Measurements from ENCODE around the gene ZNF407. TPM values are rescaled to one million over a fixed set of nuclear protein-coding genes. Genes with fewer than 3 reads are reported as not detected.

Gene ZNF407
- total RNA-seq, 6 experiments from 2014 or later = 4.3 to 8.0 (median 5.7) TPM

DNA sequence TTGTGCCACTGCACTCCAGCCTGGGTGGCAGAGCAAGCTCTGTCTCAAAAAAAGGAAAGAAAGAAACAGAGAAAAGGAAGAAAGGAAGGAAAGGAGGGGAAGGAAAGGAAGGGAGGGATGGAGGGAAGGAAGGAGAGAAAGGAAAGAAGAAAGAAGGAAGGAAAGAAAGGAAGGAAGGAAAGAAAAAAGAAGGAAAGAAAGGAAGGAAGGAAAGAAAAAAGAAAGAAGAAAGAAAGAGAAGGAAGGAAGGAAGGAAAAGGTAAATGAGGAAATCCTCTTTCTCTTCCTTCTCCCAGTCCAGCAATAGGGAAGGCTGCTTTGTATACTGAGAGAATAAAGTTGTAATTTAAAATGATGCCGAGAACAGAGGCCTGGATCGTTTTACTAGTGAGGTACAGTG lies 22.8 kb upstream of the ZNF407 start:
- ATAC-seq = no peak
- no peaks in the 10 kb centered on the region for H3K36me3 ChIP-seq
- 86% methylated on average over 1 of the region's 2 CpGs for whole genome bisulfite sequencing (ENCODE audit: insufficient coverage, low coverage, low lambda C conversion rate, missing lambda C conversion rate)
- DNase-seq = no peak
- TF ChIP-seq CTCF (IDR thresholded peaks at IDR 0.05) (no peak), POLR2A (IDR thresholded peaks at IDR 0.05) (no peak)
- no peak overlapping the region for H3K27ac ChIP-seq
- H3K4me1 ChIP-seq = no peaks in the 10 kb centered on the region
- H3K27me3 ChIP-seq = no peaks in the 10 kb centered on the region
- intact Hi-C loops (cut with DNase I) = no loop called here
- no peaks in the 10 kb centered on the region for H3K9me3 ChIP-seq
- H3K4me3 ChIP-seq = no peak overlapping the region

DNA sequence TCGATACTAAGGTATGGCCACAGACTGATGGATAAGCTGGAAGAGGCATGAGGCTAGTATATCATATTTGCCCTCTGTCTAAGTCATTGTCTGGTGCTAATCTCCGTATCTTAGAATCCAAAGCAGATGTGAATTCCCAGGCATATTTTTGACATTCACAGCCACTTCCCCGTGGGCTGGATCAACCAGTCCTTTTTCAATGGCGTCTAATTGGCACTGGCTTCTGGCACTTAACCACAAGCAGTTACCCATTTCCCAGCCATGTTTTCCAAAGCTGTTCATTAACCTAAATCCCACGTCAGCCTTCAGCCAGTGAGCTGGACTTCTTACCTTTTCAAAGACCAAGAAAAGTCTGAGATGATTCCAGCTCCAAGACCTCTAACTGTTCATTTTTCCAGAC lies 20.7 kb upstream of the ZNF407 start:
- Histone ChIP-seq H3K36me3 (no peaks in the 10 kb centered on the region), H3K27ac (no peak overlapping the region), H3K4me3 (no peak overlapping the region), H3K4me1 (no peaks in the 10 kb centered on the region), H3K9me3 (no peaks in the 10 kb centered on the region), H3K27me3 (no peaks in the 10 kb centered on the region)
- no peak for DNase-seq
- ATAC-seq = no peak
- 58% methylated on average over 5 of the region's 5 CpGs for WGBS (ENCODE audit: insufficient coverage, low coverage, low lambda C conversion rate, missing lambda C conversion rate)
- no peak for TF ChIP-seq POLR2A (IDR thresholded peaks at IDR 0.05)
- TF ChIP-seq CTCF (IDR thresholded peaks at IDR 0.05) = no peak
- intact Hi-C loops (cut with DNase I) = no loop called here

DNA sequence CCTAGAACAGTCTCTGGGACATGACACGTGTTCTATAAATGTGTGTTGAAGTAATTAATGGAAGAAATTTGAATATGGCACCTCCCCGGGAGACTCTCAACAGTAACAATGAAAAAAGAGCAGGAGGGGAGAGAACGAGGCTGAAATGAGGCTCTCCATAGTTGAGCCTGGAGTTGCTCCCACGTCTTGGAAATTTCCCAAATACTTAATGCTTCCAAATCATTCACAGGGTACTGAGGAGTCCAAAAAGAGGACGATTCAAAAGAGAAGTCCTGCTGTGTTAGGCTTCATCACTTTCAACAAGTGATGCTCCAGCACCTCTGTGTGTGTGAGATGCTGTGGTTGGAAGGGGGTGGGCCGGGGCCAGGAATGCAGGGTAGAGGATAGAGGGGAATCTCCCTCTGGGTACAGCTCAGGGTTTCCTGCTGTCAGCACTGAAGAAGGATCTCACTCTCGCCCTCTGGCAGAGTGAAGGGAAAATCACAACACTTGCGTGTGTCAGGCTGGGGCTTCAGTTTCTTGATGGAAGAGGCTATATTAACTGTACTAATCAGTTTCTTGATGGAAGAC lies 18.1 kb upstream of the ZNF407 start:
- WGBS (ENCODE audit: insufficient coverage, low coverage, low lambda C conversion rate, missing lambda C conversion rate) = 45% methylated on average over 7 of the region's 8 CpGs
- H3K4me3 ChIP-seq = no peak overlapping the region
- no peaks in the 10 kb centered on the region for H3K36me3 ChIP-seq
- H3K27me3 ChIP-seq = no peaks in the 10 kb centered on the region
- no peak for ATAC-seq
- intact Hi-C loops (cut with DNase I) = no loop called here
- no peaks in the 10 kb centered on the region for H3K9me3 ChIP-seq
- no peak overlapping the region for H3K27ac ChIP-seq
- H3K4me1 ChIP-seq = peaks cover 0 to 4% (median 0%) of the 10 kb centered on the region in 4 donors
- no peak for DNase-seq
- TF ChIP-seq CTCF (IDR thresholded peaks at IDR 0.05) = no peak
- TF ChIP-seq POLR2A (IDR thresholded peaks at IDR 0.05) = no peak

GRCh38 chr18:74582642-74583041 lies 15.0 kb upstream of the ZNF407 start:
- no peak overlapping the region for H3K4me3 ChIP-seq
- no peaks in the 10 kb centered on the region for H3K27me3 ChIP-seq
- no peaks in the 10 kb centered on the region for H3K36me3 ChIP-seq
- intact Hi-C loops (cut with DNase I) = no loop called here
- no peak overlapping the region for H3K27ac ChIP-seq
- H3K4me1 ChIP-seq = peaks cover 0 to 4% (median 0%) of the 10 kb centered on the region in 4 donors
- WGBS (ENCODE audit: insufficient coverage, low coverage, low lambda C conversion rate, missing lambda C conversion rate) = 32% methylated on average over 6 of the region's 6 CpGs
- TF ChIP-seq POLR2A (IDR thresholded peaks at IDR 0.05) (no peak), CTCF (IDR thresholded peaks at IDR 0.05) (no peak)
- peak; percentile 45 to 70 (median 53) for ATAC-seq
- H3K9me3 ChIP-seq = no peaks in the 10 kb centered on the region
- no peak for DNase-seq

DNA sequence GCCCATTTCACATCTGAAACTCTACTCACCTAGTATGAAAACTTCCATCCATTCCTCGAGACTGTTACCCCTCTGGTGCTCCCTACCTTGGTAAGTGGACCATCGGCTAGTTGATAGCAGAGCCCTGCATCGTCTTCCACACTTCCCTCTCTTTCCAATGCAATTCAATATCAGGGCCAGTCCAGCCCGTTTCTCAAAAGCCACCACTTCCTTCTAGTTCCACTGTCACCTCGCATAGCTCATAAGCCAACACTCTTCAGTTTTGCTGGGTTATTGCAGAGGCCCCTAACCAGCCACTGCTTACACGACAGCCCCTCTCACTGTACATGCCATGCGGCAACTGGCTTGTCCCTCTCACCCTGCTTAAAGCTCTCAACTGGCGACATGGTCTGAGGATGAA lies 10.2 kb upstream of the ZNF407 start:
- H3K27ac ChIP-seq = no peak overlapping the region
- ATAC-seq (no peak), DNase-seq (no peak)
- H3K4me3 ChIP-seq = no peak overlapping the region
- no peak for TF ChIP-seq CTCF (IDR thresholded peaks at IDR 0.05)
- no peak for TF ChIP-seq POLR2A (IDR thresholded peaks at IDR 0.05)
- no peaks in the 10 kb centered on the region for H3K9me3 ChIP-seq
- intact Hi-C loops (cut with DNase I) = no loop called here
- no peaks in the 10 kb centered on the region for H3K27me3 ChIP-seq
- no peaks in the 10 kb centered on the region for H3K36me3 ChIP-seq
- 60% methylated on average over 6 of the region's 8 CpGs for WGBS (ENCODE audit: insufficient coverage, low coverage, low lambda C conversion rate, missing lambda C conversion rate)
- peaks cover 0 to 16% (median 0%) of the 10 kb centered on the region in 4 donors for H3K4me1 ChIP-seq
